SKM-1 treated with dmso at 0.1 percent for 144 hours (cell line): ENCODE results near the gene PRR35.
A peak's percentile ranks its signal among the peaks of the same experiment; 100 is the strongest.

Experiments
- DNase-seq: peaks from one replicate; lab custom pipeline; 2025; ENCODE audit not compliant: unreplicated experiment; lab: John Stamatoyannopoulos, UW

PRR35 gene

DNA sequence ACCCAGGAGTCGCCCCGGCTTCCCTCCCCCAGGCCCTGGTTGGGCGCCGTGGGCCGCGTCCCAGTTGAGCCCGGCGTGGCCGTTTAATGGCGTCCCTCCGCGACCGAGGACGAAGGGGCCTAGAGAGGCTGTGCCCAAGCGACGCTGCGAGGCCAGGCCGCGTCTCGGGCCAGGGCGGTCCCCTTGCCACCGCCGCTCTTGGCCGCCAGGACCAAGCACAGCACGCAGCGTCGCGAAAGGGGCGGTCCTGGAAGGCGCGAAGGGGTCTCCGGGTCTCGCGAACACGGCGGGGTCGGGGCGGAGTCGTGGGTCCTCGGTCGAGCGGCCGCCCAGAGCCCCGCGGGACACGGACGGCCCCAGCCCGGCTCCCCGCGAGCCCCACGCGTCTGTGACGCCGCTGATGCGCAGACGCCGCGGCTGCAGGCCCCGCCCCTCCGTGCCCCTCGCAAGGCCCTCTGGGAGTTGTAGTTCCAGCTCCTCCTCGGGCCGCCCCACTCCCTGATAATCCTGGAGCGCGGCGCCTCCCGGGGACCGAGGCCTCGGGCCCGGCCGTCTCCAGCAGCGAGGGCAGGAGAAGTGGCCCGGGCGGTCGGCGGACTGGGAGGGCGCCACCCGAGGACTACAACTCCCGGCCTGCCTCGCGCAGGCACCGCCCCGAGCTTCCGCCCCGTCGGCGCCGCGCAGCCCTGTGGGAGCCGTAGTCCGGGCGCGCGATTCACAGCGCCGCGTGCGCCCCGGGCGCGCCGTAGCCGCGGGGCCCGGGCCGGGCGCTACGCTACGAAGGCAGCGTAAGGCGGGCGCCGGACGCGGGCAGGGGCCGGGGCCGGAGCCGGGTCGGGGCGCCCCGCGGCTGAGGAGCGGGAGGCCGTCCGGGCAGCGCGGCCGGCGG is 32.9 kb upstream of the PRR35 start, which contains the start of gene CAPN15:
Gene CAPN15 (plus strand): TSS at position 698 of the 889 bp plus-strand sequence. CDS start 19,127 bp downstream, outside the sequence.
- peak; percentile 79 for DNase-seq

DNA sequence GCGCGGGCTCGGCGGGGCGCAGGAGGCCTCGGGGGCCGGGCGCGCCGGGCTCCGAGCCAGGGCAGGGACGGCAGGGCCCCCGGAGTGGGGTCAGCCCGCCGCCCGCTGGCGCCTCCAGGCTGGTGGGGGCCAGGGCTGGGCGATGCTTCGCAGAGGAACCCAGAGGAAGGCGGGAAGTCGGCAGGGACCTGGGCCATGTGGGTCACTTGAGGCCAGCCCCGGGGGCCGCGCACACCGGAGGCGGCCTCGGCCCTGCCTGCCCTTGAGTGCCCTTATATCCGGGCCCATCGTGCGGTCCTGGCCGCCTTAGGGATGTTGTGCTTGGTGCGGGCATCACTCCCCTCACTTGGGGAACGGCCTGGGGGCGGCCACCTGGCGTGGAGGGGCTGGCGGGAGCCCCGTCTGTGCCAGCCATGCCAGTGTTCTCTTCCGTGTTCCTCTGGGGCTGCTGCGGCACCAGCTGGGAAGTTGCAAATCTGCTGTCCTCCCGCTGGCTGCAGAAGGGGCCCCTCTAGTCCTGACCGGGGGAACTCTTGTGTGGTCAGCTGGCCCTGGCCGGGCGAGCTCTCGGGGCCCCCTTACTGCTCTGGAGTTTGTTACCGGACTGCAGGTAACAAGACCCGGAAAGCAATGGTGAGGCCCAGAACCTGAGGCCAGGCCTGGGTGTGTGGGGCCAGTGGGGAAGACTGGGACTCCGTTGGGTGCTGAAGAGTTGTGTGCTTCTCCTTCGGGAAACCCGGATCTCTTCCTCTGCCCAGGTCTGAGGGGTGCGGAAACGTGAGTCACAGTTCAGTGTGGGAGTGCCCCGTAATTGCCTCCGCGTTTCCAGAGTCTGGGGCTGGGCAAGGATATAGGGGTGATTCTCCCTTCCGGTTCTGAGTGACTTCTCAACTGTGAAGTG is 31.8 kb upstream of the PRR35 start:
- peak; percentile 17 for DNase-seq

DNA sequence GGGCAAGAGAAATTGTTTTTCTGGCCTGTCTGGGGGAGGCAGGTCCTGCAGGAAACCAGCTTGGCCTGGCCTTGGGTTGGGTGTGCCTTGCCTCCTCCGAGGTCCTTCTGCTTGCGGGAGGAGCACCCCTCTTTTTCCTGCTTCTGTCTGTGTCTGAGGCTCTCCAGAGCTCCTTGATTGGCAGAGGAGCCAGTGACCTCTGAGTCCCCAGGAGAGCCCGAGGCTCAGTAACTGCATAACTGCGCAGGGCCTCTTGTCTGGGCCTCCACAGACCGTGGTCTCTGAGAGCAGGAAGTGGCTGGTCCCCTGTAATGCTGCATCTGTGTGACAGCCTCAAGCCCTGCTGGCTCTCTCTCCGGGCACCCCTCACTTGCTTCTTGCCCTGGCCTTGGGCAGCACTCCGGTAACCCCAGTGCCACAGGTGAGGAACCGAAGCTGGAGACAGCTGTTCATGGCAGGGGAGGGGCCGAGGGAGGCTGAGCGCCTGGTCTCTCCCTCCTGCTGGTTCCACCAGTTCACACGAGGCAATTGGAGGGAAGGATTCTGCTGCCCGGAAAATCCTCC is 31.1 kb upstream of the PRR35 start:
- DNase-seq, result no peak

DNA sequence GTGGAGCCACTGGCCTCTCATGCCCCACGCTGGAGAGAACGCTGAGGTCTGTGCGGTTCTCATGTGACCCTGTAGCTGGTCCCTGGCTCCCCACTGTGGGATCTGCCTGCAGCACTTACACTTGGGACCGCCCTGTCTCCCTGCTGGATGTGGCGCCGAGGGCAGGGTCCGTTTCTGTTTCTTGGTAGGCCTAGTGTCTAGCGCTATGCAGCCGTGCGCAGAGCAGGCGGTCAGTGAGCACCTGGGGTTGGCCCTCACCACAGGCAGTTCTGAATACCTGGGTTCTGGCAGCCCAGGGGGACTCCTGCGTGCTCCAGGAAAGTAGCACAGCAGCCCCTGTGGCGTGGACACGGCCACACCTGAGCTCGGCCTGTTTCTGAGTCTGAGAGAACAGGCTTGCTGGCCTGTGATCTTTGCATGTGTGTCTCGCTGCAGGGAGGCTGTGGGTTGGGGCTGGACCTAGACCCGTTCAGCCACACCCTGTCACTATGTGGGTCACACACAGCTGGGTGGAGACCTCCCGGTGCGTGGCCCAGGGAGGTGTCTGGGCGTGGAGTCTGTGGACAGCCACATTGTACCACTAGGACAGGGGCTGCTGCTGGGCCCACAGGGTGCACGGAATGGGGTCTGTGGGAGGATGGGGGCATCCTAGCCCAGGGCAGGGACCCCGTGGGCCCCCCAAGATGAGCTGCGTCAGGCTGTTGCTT is 29.9 kb upstream of the PRR35 start:
- no peak for DNase-seq

DNA sequence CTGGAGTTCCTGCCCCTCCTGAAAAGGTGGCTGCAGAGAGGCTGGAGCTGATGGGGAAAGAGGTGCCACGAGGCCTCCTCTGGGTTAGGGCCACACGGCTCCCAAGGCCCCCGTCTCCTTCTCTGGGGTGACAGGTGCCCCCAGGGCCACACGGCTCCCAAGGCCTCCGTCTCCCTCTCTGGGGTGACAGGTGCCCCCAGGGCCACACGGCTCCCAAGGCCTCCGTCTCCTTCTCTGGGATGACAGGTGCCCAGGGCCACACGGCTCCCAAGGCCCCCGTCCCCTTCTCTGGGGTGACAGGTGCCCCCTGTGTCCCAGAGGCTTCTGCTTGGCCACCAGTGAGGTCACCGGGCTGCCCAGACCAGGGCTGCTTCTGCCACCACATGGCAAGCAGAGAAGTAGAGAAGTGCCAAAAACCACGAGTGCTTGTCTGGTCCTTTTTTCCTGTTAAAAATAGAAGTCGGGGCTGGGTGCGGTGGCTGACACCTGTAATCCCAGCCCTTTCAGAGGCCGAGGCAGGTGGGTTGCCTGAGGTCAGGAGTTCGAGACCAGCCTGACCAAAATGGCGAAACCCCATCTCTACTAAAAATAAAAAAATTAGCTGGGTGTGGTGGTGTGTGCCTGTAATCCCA is 28.6 kb upstream of the PRR35 start:
- DNase-seq, result no peak

DNA sequence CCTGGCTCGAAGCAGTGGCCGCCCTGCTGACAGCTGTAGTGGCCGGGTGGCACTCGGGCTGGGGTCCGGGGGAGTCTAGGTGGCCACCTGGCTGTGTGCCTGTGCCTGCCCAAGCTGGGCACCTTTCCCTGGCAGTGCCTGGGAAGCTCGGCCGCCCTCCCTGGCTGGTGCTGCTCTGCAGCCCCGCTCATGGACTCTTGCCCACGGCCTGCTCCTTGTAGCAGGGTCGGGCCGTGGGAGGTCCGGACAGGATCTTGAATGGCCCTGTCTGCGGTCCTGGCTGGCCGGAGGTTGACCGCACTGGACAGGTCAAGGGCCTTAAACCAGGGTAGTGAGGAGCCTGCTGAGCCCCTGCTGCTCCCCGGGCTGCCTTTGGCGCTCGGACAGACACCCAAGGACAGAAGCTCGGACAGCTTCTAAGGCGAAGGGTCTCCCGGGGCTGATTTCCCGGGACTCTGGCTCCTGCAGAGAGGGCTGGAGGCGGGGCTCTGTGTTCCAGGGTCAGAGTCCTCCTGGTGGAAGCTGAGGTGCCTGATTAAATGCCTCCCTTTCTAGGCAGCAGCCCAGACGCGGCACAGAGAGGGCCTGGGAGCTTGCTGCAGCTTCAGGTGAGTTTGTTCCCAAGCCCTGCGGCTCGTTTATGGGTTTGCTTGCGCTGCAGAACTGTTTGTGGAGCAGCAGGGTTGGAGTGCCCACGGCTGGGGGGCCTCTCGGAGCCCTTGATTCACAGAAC is 26.6 kb upstream of the PRR35 start:
- DNase-seq, result no peak

DNA sequence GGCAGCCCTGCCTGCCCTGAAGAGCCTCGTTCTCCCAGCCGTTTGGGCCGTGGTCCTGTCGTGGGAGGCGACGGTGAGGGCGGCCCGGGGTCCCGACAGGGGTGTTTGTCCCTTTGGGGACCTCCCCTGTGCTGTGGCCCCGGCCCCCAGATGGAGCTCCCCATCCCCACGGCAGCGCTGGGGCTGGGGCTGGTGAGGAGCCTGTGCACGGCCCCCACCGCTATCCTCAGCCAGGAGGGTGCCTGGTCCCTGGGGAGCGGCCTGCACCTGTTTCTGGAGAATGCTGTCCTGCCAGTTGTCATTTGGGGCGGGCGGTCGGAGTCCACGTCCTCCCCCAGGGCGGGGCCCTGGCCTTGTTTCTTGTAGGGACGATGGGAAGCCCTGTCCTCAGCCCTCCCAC is 26.1 kb upstream of the PRR35 start:
- no peak for DNase-seq

DNA sequence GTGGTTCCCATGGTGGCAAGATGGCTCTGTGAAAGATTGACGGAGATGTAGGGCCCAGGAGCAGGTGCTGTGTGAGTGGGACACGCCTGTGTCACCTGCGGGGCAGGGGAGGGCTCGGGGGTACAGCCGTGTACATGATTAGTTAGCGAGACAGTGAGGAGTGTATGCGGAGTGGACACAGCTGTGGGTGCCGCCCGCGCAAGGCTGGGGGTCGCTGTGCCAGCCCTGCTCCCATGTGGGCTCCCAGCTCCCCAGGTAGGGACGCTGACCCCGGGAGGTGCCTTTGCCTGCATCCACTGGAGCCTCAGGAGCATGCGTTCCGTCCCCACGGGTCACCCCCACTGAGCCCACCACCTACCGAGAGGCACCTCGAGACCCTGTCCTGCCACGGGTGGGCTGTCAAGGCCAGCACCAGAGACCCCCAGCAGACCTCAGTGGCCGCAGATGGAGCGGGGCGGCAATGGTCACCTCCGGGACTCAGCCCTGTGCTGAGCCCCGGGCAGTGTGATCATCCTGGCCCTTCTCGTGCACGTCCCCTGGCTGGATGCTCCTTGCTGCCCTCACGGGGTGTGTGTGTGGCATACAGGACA is 25.2 kb upstream of the PRR35 start:
- DNase-seq, result no peak

DNA sequence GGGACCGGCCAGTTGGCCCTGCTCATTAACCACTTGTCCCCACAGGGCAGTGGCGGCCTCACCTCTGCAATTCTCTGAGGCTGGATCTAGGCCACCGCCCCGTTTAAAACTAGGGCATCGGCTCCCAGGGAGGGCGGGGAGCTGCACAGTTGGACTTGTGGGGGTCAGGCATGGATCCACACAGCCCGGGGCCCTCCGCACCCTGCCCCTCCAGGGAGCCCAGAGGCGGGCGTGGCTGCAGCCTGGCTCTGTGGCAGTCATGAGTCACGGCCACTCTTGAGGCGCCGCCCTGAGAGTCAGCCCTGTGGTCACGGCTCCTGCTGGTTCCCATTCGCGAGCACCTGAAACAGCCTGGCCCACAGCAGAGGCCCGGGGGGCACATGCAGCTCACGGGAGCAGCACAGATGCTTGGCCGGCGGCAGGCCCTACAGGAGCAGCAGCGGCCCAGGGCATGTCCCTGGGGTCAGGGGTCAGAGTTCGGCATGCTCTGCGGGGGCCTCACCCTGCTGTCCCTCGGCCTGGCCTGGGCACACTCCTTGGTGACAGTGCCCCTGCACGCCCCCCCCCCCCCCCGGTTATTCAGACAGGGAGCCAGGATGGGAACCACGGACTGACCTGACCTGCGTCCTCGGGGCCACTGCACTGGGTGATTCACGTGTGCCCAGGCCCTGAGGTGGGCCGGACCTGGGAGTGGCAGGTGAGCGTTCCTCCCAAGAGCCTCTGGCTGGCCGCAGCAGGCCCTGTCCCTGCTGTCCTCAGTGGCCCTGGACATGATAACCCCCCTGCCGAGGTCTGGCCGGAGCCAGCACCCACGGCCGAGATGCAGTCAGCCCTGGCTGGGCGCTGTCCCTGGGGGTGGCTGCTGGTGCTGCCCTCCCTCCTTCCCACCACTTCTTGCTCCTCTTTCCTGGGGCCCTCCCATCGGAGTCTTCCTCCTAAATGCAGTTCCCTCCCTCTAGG is 24.5 kb upstream of the PRR35 start:
- DNase-seq, result no peak

DNA sequence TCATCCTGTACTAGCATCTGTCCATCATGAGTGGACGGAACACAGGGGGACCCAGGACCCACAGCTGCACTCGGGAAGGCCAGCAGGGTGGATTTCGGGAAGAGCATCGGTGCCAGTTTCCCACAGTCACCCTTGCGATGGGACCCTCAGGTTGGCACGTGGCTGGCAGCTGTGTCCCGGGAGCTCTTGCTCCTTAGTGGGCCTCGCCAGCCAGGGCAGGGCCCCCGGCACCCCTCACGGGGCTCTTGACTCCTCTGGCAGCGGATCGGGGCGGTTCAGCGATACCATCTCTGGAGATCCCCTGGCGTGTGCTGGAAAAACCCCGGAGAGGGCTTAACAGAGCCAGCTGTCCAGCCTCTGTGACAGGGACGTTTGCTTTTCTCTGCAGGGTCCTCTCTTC is 23.4 kb upstream of the PRR35 start:
- DNase-seq, result no peak

DNA sequence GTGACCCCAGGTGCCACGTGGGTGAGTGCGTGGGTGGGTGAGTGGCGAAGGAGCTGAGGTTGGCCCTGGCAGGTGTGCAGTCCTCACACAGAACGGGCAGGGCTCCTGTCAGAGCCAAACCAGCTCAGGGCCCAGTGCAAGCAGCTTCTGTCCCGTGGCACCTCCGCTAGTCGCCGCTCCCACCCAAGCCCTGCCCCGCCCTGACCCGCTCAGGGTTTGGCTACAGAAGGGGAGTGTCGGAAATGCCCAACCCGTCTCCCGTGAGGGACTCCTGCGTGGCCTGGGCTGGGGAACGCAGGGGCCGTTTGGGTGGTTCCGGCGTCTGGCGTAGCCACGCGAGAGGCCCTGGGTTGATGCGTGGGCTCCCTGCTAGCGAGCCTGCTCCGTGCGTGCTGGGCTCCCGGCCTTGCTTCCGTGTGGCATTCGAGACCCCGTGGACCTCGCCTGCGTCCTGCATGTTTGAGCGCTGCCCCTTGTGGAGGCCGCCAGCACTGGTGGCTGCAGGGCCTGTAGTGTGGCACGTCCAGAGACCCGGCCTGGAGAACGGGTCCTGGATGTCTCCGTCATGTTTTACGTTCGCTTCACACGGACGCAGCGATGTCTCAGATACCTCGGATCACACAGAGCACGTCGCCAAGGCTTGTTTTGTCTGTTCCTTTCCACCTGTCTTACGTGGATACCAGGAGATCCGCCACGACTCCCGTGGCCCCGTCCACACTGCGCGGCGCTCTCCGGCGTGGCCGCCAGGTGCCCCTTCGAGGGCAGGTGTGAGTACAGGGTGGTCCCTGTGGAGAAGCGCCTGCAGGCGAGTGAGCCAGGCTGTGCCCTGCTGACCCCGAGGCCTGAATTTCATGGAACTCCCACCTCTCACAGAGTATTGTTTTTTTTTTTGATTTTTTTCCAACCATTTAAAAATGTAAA is 22.5 kb upstream of the PRR35 start:
- no peak for DNase-seq

DNA sequence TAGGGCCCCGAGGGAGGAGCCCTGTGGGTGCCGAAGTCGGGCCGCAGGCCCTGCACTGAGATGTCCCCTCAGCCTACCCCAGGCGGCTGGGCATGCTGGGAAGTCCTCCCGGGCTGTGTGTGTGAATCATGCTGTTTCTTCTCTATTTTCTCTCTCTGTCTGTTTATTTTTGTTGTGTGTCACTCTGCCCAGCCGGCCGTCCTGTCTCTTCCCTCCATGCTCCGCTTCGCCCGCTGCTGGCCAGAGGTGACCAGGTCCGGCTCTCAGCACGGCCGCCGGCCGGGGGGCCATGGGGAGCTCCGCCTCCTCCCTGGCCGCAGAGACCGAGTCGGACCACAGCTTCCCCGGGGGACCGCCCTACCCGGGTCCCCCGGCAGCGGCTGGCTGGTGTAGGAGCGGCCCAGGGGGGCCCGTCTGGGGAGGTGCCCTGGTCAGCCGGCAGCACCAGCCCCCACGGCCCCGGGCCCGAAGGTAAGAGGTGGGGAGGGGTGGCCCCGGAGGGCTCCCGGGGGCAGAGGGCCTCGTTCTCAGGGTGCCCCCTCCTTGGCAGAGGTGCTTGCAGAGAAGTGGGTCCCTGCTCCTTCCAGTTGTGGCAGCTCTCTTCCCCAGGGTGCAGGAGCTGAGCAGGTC is 20.2 kb upstream of the PRR35 start:
- DNase-seq, result no peak

DNA sequence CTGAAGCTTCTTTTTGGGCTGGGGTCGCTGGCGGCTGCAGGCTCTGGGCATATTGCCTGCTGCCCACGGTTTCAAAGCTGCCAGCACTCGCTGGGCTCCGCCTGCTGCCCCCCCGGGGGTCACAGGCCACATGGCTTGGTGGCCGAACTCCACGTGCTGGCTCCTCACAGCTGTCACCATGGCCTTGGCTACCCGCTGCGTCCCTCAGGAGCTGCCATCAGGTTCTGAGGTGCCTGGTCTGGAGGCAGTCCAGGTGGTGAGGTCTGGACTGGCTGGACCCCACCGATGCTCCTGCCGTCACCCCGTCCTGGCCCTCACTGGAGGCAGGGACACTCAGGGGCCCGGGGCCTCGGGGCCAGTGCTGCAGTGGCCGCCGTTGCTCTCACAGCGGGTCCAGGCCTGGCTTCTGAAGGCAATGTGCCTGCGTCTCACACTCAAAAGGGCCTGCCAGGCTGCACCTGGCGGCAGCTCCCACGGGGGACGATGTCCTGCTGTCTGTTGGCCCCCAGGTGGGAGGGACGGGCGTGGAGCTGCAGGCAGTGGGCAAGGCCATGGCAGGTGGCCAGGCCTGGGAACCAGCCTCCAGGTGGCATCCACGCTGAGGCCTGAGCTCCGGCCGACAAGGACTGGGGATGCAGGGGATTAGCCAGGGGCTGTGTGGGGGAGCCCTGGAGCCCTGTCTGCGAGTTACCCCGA is 19.4 kb upstream of the PRR35 start:
- no peak for DNase-seq

DNA sequence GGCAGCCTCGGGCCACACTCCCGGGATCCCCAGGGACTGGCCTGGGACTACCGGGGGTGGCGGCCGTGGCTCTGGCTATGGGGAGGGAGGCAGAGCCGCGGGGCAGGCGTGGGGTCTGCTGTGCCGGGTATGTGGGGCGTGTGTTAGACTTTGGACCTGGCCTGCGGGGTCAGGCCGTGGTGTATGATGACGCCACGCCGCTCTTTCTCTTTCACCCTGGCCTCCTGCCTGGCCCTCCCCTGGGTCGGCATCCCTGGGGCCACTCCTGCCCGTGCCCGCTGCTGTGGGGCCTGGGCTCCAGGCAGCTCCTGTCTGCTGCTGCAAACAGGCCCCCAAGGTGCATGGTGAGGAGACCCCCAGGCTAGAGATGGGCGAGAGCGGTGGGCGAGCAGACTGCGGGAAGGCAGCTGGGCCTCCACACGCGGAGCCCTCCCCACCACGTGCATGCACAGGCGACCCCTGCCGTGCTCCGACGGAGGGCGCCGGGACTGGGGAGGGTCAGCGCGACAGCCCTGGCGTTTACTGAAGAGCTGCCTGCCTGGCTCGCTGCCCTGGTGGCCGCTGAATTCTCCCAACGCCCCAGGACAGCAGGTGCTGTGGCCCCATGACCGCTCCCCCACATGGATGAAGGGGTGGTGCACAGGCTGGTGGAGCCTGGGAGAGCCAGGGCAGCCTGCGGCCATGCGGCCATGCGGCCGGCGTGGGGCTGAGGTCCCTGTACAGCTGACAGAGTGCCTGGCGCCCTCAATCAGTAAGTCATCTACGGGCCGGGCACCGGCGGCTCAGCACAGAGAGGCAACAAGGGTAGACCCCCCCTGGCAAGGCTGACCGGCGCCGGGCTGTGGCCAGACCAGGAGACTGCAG is 16.7 kb upstream of the PRR35 start:
- DNase-seq, result no peak

DNA sequence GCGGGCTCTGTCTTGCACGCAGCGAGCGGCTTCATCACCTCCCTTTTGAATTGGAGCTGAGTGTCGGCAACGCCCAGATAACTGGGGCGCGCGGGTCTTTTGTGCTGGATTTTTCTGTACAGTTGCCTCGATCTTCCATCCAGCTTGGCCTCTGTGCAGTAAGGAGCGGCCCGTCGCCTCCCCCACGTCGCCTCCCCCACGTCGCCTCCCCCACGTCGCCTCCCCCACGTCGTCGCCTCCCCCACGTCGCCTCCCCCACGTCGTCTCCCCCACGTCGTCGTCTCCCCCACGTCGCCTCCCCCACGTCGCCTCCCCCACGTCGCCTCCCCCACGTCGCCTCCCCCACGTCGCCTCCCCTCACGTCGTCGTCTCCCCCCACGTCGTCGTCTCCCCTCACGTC is 15.7 kb upstream of the PRR35 start:
- DNase-seq, result no peak
